Nephron progenitor cell (in vitro differentiated cells): ENCODE measurements around the gene STXBP5.

Source experiments
- DNase-seq: peaks from one replicate; pipeline ENCODE4 v3.0.0; 2021
- H3K27ac Mint-ChIP-seq: 2 replicates; pipeline ENCODE4 v1.8.0; 2021; ENCODE audit warnings: mild to moderate bottlenecking, moderate library complexity, mixed read lengths
- H3K27me3 Mint-ChIP-seq: 2 replicates; pipeline ENCODE4 v1.8.0; 2021; ENCODE audit warnings: mild to moderate bottlenecking, low read depth, mixed read lengths; ENCODE audit not compliant: poor library complexity
- H3K36me3 Mint-ChIP-seq: 2 replicates; pipeline ENCODE4 v1.8.0; 2021; ENCODE audit warnings: low read depth, mixed read lengths
- H3K4me1 Mint-ChIP-seq: 2 replicates; pipeline ENCODE4 v1.8.0; 2021; ENCODE audit warnings: mixed read lengths
- H3K4me3 Mint-ChIP-seq: 2 replicates; pipeline ENCODE4 v1.8.0; 2021; ENCODE audit warnings: mild to moderate bottlenecking, moderate library complexity, mixed read lengths
- H3K9me3 Mint-ChIP-seq: 2 replicates; pipeline ENCODE4 v1.8.0; 2021; ENCODE audit warnings: mild to moderate bottlenecking, moderate library complexity, mixed read lengths
- CTCF ChIP-seq: fragments of 200-600 bp; sonication (generic); IDR thresholded peaks from 2 replicates; pipeline ENCODE4 v1.5.0; 2021; ENCODE audit warnings: antibody characterized with exemption

STXBP5 gene

GRCh38 chr6:147166360-147166944 lies 37.8 kb upstream of the STXBP5 start:
- Mint-ChIP-seq H3K27me3 (peaks cover 9% of the 10 kb centered on the region), H3K4me3 (no peak overlapping the region), H3K4me1 (no peaks in the 10 kb centered on the region), H3K9me3 (no peaks in the 10 kb centered on the region), H3K27ac (no peak overlapping the region), H3K36me3 (no peaks in the 10 kb centered on the region)
- no peak for TF ChIP-seq CTCF
- DNase-seq = no peak

DNA sequence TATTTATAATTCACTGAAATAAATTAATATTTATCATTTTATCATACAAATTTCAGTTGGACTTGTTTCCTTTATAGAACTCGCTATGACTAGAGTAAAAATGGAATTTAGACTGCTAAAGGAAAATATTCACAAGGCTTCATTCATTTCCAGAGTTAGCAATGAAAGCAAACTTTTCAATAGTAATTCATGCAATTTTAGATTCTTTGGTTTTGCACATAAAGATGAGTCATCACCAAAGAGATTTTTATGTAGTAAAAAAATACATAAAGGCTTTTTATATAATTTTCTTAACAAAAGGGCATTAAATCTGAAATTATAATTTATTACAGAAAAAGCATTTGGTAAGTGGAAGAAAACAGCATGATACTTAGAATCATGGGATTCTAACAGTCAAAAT lies 37.2 kb upstream of the STXBP5 start:
- TF ChIP-seq CTCF = no peak
- Mint-ChIP-seq H3K36me3 (no peaks in the 10 kb centered on the region), H3K4me1 (no peaks in the 10 kb centered on the region), H3K27ac (no peak overlapping the region), H3K4me3 (no peak overlapping the region), H3K27me3 (peaks cover 9% of the 10 kb centered on the region), H3K9me3 (no peaks in the 10 kb centered on the region)
- DNase-seq = no peak

- Mint-ChIP-seq H3K9me3 (no peaks in the 10 kb centered on the region), H3K27ac (no peak overlapping the region), H3K27me3 (peaks cover 9% of the 10 kb centered on the region), H3K4me3 (no peak overlapping the region), H3K36me3 (no peaks in the 10 kb centered on the region), H3K4me1 (no peaks in the 10 kb centered on the region)
- no peak for TF ChIP-seq CTCF
- DNase-seq = no peak
Observed at GRCh38 chr6:147167576-147168461, 36.4 kb upstream of the STXBP5 start.

GRCh38 chr6:147169529-147169928 lies 34.7 kb upstream of the STXBP5 start:
- DNase-seq = no peak
- Mint-ChIP-seq H3K27ac (no peak overlapping the region), H3K36me3 (no peaks in the 10 kb centered on the region), H3K9me3 (no peaks in the 10 kb centered on the region), H3K4me1 (no peaks in the 10 kb centered on the region), H3K27me3 (peaks cover 5% of the 10 kb centered on the region), H3K4me3 (no peak overlapping the region)
- no peak for TF ChIP-seq CTCF

GRCh38 chr6:147170269-147170668 lies 33.9 kb upstream of the STXBP5 start:
- Mint-ChIP-seq H3K9me3 (no peaks in the 10 kb centered on the region), H3K4me3 (no peak overlapping the region), H3K27me3 (peaks cover 5% of the 10 kb centered on the region), H3K36me3 (no peaks in the 10 kb centered on the region), H3K27ac (no peak overlapping the region), H3K4me1 (no peaks in the 10 kb centered on the region)
- DNase-seq = no peak
- no peak for TF ChIP-seq CTCF
